Epithelial cell of esophagus (primary cell): ENCODE data around the gene MAP4K3.
A peak's percentile ranks its signal among the peaks of the same experiment; 100 is the strongest.
"Not testable (repeated sequence)": the region's sequence is repeated elsewhere in the genome, so short reads cannot be mapped to it uniquely, and the experiment has no call there.

ENCODE experiments used
- DNase-seq: peaks from one replicate; pipeline ENCODE4 v3.0.0; 2010; ENCODE audit warnings: low read depth
- H3K4me3 ChIP-seq: 2 replicates; pipeline ENCODE4 v1.5.1; 2011; ENCODE audit warnings: mild to moderate bottlenecking, low read length, control low read depth
- TF ChIP-seq, protein P1 (sequence below): IDR thresholded peaks from 2 replicates; pipeline ENCODE4 v1.5.1; 2011; ENCODE audit warnings: low read depth, mild to moderate bottlenecking, low read length, control low read depth, inconsistent platforms; ENCODE audit not compliant: insufficient read depth; ENCODE audit errors: missing control alignments

The MAP4K3 gene

DNA sequence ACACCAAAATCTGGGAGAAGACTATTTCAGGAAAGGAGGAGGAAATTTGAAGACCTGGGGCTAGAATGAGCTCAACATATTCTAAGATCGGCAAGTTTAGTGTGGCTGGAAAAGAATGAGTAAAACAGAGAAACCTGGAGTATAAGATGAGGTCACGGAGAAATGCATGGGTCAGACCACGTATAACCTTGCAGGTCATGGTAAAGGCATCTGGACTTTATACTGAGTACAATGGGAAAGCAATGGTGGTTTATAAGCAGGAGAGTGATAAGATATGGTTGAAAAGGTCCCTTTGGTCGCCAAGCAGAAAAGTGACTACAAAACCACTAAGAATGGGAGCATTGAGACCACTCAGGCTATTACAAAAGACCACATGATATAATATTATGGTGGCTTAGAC lies 102.1 kb downstream of the MAP4K3 start:
- no peak overlapping the region for H3K4me3 ChIP-seq
- TF ChIP-seq, protein P1, sequence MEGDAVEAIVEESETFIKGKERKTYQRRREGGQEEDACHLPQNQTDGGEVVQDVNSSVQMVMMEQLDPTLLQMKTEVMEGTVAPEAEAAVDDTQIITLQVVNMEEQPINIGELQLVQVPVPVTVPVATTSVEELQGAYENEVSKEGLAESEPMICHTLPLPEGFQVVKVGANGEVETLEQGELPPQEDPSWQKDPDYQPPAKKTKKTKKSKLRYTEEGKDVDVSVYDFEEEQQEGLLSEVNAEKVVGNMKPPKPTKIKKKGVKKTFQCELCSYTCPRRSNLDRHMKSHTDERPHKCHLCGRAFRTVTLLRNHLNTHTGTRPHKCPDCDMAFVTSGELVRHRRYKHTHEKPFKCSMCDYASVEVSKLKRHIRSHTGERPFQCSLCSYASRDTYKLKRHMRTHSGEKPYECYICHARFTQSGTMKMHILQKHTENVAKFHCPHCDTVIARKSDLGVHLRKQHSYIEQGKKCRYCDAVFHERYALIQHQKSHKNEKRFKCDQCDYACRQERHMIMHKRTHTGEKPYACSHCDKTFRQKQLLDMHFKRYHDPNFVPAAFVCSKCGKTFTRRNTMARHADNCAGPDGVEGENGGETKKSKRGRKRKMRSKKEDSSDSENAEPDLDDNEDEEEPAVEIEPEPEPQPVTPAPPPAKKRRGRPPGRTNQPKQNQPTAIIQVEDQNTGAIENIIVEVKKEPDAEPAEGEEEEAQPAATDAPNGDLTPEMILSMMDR, result no peak
- DNase-seq, result no peak

GRCh38 chr2:39334529-39334928 lies 102.6 kb downstream of the MAP4K3 start:
- DNase-seq, result no peak
- no peak overlapping the region for H3K4me3 ChIP-seq
- TF ChIP-seq, protein P1, result no peak

DNA sequence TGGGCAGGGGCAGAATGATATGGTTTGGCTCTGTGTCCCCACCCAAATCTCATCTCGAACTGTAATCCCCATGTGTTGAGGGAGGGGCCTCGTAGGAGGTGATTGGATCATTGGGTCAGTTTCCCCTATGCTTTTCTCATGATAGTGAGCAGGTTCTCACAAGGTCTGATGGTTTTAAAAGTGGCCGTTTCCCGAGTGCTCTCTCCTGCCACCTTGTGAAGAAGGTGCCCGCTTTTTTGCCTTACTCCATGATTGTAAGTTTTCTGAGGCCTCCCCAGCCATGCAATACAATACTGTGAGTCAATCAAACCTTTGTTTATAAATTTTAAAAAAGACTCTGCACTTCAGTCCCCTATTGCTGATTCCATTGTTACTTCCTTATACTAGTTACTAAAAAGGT lies 110.4 kb downstream of the MAP4K3 start:
- DNase-seq, result no peak
- H3K4me3 ChIP-seq, result no peak overlapping the region
- TF ChIP-seq, protein P1, result no peak

- TF ChIP-seq, protein P1, result no peak
- DNase-seq, result no peak
- H3K4me3 ChIP-seq, result no peak overlapping the region
Observed at GRCh38 chr2:39325966-39326365, 111.1 kb downstream of the MAP4K3 start.

GRCh38 chr2:39321056-39322035 lies 115.7 kb downstream of the MAP4K3 start:
- not testable (repeated sequence) for H3K4me3 ChIP-seq, DNase-seq

- no peak for DNase-seq
- no peak overlapping the region for H3K4me3 ChIP-seq
- TF ChIP-seq, protein P1, result no peak
Observed at GRCh38 chr2:39320162-39320561, 116.9 kb downstream of the MAP4K3 start.

DNA sequence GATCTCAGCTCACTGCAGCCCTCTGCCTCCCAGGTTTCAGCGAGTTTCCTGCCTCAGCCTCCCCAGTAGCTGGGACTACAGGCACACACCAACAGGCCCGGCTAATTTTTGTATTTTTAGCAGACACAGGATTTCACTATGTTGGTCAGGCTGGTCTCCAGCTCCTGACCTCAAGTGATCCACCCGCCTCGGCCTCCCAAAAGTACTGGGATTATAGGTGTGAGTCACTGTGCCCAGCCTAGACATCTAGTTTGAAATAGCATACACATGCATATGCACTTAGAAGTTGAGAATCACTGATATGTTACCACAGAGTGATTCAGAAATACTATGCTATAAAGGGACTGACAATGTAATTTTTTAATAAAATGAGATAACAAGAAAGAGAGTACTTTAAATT lies 123.5 kb downstream of the MAP4K3 start:
- TF ChIP-seq, protein P1, result no peak
- H3K4me3 ChIP-seq, result no peak overlapping the region
- peak; percentile 7 for DNase-seq
